NCI-H2107 treated with DMSO at 0.1 percent for 48 hours (cell line): ENCODE measurements around the gene OR5A1.

Source experiments
- DNase-seq: peaks from one replicate; lab custom pipeline; 2025; ENCODE audit not compliant: unreplicated experiment; lab: John Stamatoyannopoulos, UW

The OR5A1 gene

GRCh38 chr11:59475176-59475575, 38.9 kb downstream of the OR5A1 start:
- no peak for DNase-seq

GRCh38 chr11:59479906-59480305, 43.6 kb downstream of the OR5A1 start:
- DNase-seq = no peak

- DNase-seq = no peak
Observed at GRCh38 chr11:59480359-59480758, 44.1 kb downstream of the OR5A1 start.
